Endothelial cell of umbilical vein (primary cell): Measurements from ENCODE around the gene DGKI.

Experiments
- EZH2 ChIP-seq: IDR thresholded peaks from 2 replicates; pipeline ENCODE4 v1.6.1; 2012; ENCODE audit warnings: borderline replicate concordance, low read depth, mild to moderate bottlenecking, moderate library complexity, low read length, inconsistent platforms; ENCODE audit not compliant: severe bottlenecking
- MAX ChIP-seq: IDR thresholded peaks from 2 replicates; pipeline ENCODE4 v1.6.1; 2011; ENCODE audit not compliant: insufficient read depth, insufficient read length
- POLR2A ChIP-seq: IDR thresholded peaks from 2 replicates; pipeline ENCODE4 v1.6.1; 2012; ENCODE audit warnings: low read depth, mild to moderate bottlenecking, control low read depth, low read length
- POLR2AphosphoS5 ChIP-seq: IDR thresholded peaks from 2 replicates; pipeline ENCODE4 v1.6.1; 2012; ENCODE audit warnings: low read depth, mild to moderate bottlenecking, control low read depth, low read length, moderate library complexity; ENCODE audit not compliant: insufficient read depth
- TF ChIP-seq, protein P1 (sequence below), 2 donors: IDR thresholded peaks; 1 replicate in 1 of 2; 2 replicates in 1 of 2; pipeline ENCODE4 v1.5.1; 2011; ENCODE audit warnings: low read length in 2 of 2, mild to moderate bottlenecking in 2 of 2, moderate library complexity in 2 of 2, control low read depth in 1 of 2, inconsistent platforms in 1 of 2, low read depth in 1 of 2; ENCODE audit not compliant: insufficient read depth in 1 of 2; ENCODE audit errors: extremely low read depth in 1 of 2

DNA sequence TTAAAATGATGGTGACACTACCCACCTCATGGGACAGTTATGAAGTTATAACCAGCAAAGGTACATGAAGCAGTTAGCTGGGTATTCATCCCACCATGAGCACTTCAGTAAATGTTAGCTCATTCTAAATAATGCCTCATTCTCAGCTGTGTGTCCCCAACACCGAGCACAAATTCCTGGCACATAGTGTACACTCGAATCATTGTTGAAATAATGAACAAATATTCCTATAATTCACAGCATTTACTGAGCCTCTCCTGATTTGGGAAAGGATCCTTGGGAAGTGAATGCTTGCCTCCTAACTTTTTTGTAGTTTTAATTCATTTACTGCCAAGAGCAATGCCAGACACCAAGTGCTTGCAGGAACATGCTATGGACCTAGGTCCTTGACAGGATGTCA is 235.2 kb downstream of the DGKI start:
- TF ChIP-seq, protein P1, sequence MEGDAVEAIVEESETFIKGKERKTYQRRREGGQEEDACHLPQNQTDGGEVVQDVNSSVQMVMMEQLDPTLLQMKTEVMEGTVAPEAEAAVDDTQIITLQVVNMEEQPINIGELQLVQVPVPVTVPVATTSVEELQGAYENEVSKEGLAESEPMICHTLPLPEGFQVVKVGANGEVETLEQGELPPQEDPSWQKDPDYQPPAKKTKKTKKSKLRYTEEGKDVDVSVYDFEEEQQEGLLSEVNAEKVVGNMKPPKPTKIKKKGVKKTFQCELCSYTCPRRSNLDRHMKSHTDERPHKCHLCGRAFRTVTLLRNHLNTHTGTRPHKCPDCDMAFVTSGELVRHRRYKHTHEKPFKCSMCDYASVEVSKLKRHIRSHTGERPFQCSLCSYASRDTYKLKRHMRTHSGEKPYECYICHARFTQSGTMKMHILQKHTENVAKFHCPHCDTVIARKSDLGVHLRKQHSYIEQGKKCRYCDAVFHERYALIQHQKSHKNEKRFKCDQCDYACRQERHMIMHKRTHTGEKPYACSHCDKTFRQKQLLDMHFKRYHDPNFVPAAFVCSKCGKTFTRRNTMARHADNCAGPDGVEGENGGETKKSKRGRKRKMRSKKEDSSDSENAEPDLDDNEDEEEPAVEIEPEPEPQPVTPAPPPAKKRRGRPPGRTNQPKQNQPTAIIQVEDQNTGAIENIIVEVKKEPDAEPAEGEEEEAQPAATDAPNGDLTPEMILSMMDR (IDR thresholded peaks at IDR 0.05; ENCODE audit: extremely low read depth in 1 of 2, insufficient read depth in 1 of 2, low read depth in 1 of 2, low read length in 2 of 2), result no peak
- no peak for TF ChIP-seq EZH2
- TF ChIP-seq MAX, result no peak
- TF ChIP-seq POLR2A, result no peak
- no peak for TF ChIP-seq POLR2AphosphoS5
